HK-2 (cell line): ENCODE data around the gene NDST3.

Source experiments
- DNase-seq: peaks from one replicate; pipeline ENCODE4 v3.0.0-alpha.2; 2018; ENCODE audit not compliant: unreplicated experiment

Gene NDST3

GRCh38 chr4:118081434-118081833 lies 47.1 kb downstream of the NDST3 start:
- DNase-seq: no peak

DNA sequence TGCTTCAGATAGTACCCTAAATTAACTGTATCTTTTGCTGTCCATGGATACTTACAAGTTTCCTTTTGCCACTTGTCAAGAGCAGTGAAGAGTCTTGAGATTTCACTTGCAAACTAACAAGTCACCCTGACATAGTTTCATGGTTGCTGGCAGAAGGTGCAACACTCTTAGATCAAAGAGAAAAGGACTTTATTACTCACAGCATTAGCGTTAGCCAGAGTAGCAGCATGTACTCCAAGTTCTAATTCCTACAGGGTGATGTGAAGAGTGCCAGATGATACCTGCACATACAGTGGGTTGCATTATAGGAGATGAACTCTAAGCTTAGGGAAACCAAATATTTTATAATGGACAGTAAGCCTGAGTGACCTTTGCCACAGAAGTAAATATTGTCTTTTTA lies 47.9 kb downstream of the NDST3 start:
- DNase-seq: no peak

DNA sequence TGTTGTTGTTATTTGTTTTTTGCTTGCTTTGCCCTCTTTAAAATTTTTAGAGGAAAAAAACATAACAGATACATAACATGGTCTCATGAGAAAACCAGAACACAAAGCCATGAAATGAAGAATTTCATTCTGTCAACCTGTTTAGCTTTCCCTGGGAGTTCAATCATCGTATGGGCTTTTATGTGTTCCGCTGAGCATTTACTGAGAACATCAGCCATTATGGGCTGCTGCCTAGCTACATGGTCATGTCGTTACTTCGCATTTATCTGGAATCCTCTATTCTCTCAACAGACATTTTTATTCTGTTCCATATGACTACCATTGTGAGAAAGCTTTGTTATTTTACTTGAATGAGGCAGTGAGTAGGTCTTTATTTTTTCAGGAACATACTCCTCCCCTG lies 51.4 kb downstream of the NDST3 start:
- DNase-seq: no peak

DNA sequence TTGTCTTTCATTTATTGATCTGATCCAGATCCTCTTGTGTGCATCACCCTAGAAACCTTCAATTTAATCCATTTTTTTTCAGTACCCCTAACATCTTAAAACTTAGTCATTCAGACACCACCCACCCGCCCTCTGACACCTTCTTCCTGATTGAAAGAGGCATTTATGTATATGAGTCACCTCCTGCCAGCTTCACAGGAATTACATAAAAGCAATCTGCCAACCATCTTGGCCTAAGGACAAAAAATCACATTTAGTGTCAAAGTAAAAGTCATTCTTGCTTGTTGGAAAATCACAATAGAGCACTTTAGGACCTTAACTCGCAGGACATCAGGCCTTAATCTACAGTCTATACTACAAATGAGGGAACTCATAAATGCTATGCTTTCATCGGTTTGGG lies 52.1 kb downstream of the NDST3 start:
- DNase-seq: peak; percentile 4

DNA sequence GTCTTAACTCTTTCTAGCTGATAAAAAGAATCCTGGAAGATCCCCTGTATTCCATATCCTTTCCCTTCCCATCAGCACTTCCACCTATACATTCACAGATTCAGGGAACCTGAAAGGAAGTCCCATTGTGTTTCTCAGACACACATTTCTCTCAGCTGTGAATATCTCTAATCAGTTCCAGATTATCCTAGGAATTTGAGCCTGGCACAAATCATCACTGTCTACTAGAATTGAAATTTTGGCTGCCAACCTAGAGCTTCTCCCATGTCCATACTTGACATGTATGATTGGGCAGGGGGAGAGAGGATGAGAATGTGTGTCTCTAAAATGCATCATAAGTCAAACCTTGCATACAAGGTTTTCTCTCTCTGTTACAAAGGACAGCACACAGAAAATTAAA lies 53.1 kb downstream of the NDST3 start:
- no peak for DNase-seq

DNA sequence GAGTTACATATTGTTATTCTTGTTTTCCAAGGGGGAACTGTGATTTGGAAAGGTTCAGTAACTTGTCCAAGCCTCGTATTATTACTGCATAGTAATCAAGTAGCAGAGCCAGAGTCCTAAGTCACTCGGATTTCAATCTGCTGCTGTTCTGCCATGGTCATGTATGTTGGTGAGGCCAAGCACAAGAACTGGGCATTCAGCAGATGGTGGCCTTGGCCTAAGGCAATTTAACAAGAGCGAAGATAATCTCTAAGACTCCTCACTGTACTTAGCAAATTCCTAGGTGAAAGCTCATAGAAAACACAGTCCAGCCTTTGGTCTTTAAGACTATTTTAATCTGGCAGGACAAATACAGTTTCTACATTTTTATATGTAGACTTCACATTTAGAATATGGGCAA lies 64.8 kb downstream of the NDST3 start:
- DNase-seq: no peak

- no peak for DNase-seq
Measured at GRCh38 chr4:118102195-118102594, 67.9 kb downstream of the NDST3 start.

DNA sequence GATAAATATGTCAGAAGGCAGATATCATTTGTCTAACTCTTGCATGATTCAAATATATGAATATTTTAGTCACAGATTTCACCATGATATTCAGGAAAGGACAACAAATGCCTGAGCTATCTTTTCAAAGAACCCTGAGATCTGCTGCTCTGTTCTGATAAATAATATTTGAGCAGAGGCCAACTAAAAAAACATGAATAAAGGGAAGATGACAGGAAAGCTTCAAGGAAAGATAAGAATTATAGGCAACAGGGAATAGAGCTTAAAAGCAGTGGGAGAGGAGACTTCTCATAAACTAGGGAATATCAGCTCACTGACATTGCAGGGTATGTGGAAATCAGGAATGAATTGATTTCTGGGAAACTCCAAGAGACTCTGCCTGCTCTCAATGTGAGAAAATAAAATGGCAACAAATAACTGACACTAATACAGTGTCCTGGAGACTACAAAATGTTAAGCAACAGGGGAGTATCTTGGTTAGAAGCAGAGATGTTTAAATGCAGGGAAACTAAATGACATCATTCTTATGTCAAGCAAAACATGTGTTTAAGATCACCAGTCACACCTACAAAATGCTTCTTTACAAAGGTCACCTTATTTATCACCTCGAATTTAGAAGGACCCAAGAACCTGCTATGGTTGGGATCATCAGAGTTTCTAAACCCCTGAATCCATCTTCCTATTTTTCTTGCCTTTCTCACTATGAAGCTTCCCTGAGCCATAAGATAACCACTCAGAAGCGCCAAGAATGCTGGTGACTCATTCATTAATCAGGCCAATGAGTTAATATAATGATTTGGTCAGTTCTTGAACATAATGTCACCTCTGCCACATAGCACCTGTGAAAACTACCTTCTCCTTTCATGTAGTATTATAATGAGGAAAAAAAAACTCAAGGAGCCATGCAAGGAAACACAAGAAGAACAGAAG lies 78.1 kb downstream of the NDST3 start:
- DNase-seq: no peak

DNA sequence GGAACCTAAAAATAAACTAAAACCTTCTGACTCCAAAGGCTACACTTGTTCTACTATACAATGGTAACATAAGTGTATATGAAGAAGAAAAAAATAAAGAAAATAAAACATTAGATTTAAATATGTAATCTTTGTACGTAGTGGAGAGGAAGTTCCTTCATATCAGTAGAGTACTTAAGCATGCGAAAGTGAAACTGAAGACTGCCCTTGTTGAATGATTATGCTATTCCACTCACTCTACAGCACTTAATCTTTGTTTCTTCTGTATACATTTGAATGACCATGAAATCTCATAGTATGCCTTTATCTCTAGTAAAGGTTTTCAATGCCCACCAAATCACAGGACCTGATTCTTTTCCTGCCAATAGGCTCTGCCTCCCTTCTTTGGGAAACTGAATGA lies 78.9 kb downstream of the NDST3 start:
- no peak for DNase-seq

DNA sequence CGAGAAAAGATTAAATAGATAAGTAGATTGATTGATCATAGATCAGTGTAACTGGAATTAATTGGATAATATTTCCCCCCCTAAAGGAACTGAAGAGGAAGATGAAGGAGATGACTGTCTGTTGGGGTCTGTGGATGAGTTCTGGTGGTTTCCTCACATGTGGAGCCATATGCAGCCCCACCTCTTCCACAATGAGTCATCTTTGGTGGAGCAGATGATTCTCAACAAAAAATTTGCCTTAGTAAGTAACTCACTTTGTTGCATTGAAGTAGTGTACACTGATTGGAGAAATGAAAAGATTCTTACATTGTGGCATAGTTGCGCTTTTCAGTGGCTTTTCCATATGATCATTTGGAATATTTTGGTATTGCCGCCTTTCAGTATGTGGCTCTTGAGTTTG lies 80.4 kb downstream of the NDST3 start:
- DNase-seq: no peak

DNA sequence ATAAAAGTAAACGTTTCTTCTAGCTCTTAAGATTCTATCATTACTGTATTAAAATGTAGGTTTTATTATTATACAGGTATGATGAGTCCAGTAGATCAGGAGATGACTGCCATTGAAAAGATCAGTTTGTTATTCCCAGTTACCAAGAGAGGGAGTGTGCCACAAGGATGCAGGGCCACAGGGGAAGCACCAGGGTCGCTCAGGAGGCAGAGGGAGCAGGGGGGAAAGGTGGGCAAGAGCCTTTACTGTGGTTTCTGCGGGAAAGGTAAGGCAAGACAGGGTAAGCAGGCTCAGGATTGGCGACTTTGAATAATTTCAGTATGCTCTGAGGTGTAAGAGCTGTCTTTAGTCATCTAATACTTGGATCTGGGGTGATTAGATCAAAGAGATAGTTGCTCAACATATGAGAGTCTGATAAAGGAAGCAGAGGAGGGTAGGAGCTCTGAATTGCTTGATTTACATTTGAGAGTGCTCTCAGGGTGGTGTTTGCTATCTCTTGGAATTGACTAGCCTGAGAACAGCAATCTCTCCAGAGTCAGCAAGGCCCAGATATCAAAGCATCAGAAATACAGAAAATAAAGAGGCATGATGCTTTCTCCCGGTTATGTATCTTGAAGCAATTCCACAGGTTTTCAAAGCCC lies 86.0 kb downstream of the NDST3 start:
- DNase-seq: no peak

- no peak for DNase-seq
Measured at GRCh38 chr4:118124997-118125396, 90.7 kb downstream of the NDST3 start.

DNA sequence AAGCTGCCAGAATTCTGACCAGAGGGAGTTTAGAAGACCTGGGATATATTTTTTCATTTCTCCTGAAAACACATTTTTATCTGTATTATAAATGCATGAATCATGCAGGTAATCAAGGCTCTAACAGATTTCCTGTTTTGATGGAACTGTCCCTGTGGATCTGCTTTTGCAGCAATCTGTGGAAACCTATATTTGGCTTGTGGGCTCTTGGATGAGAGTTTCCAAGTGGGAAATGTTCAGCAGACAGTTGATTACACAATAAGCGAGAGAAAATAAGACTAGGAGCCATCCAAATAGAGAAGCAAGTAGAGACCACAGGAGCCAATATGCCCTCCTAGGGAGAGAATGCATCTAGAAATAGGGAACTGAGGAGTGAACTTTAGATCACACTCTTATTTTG lies 105.0 kb downstream of the NDST3 start:
- DNase-seq: no peak

DNA sequence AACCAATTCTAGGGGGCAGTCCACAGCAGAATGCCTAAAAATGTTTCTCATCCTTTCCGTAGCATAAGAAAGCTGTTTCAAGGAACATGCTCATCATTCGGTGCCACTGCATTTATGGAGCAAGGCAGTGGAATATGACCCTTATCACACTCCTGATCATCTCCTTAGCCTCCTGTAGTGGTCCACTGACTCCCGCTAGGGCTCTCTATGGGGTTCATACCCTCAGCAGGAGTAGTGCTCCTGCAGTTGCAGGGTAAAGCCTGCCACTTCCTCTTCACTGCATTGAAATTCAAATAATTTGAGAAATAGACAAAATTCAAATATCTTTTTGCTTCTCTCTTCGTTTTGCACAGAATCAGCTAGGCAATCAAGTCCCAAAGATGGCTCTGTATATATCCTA lies 107.0 kb downstream of the NDST3 start:
- DNase-seq: no peak

DNA sequence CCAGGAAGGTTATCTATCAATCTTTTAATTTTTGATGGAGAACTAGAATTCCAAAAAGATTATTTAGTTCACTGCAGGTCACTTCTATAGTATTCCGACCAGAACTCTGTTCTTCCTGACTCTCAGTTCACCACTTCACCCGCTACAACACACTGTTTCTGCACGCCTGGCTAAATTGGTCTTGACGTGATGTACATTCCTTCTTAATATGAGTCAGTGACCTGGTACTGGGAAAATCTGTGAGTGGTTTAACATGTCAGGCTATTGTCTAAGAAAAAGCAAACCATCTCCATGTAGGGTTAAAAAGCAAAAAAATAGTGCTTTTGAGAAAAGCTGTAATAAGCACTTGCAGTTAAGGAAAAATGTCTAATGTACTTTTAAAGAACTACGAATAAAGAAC lies 120.4 kb downstream of the NDST3 start:
- DNase-seq: no peak

DNA sequence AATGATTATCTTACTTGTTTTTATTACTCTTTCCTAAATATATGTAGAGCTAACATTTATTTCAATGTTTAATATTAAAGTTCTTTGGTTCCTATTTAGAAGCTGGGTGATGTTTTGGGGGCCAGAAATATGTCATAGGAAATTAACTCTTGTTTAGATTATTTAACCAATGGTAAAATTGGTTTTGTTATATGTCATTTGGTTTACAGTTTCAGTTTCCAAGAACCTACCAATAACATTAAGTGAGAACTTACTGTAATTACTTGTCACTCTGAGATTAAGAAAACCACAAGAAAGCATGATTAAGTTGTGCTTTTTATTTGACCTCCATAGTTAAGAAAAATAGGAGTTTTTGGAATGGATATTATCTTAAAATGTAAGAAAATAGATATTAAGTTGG lies 121.2 kb downstream of the NDST3 start:
- no peak for DNase-seq

DNA sequence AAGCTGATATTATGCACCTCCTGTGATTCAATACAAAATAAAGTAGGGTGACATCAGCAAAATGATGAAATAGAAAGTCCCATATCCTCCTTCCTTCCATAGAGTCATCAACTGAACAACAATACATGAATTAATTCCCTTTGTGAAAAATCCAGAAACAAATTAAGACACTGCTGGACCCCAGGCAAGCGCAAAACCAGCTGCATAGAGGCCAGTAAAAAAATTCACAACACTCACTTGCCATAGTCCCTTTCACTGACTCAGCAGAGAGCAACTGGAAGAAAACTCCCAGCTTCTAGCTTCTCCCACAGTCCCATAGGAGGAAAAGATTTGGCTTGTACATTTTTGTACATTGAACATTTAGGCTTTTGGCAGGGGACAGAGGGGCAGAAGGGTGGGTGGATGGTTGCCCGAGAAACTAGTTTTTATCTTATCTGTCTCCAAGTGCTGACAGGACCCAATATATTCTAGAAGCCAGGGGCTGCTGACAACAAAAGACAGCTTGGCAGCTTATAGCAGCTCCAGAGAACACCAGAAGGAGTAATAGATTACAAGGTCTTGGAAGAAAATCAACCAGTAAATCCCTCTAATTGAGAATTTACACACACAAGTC lies 124.6 kb downstream of the NDST3 start:
- DNase-seq: no peak

GRCh38 chr4:118167306-118167705 lies 133.0 kb downstream of the NDST3 start:
- DNase-seq: no peak

- DNase-seq: no peak
Measured at GRCh38 chr4:118171381-118171780, 137.1 kb downstream of the NDST3 start.

DNA sequence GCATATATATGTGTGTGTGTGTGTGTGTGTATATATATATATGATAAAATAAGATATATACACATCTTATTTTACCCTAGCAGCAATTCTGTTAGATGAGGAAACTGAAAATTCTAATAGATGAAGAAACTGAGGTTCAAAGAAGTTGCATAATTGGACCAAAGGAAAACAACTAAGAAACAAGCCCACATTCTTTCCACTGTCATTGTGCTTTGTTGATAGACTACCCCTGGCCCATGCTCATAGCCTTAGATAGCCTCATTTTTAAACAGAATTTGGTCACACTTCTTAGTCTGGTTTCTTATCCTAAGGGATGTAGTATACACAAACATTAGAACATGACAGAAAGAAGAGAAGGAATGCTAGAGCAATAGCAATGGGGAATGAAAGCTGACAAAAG lies 138.8 kb downstream of the NDST3 start:
- DNase-seq: no peak

DNA sequence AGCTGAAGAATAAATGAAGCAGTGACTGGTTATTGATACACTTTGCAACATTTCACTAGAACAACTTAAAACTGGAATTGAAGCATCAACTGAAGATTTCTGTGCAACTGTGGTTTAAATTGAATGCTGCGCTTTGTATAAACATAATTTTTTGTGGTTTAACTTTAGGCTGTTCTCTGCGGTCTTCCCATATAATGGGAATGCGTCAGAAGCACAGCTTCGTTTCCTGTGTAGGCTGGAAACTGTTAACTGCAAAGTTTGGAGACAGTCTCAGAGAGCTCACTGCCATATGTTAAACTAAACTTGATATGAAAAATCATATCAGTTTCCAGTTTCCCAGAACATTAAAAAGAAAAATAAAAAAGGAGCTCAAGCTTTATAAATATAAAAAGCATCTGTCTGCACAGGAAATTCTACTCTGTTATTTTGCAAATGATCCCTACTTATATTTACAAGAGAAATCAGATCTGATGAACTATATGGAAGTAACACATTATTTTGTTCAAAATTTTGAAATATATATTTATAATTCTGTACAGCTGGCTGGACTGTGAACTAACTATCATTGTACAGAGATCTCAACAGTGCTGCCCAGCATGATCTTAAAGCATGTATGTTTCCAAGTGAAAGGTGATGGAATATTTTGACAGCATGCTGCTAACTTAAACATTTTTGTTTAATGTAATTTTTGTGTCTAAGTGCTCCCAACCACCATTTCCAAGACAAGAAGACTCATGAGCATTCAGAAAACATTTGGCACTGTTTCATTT lies 139.9 kb downstream of the NDST3 start:
- DNase-seq: no peak

DNA sequence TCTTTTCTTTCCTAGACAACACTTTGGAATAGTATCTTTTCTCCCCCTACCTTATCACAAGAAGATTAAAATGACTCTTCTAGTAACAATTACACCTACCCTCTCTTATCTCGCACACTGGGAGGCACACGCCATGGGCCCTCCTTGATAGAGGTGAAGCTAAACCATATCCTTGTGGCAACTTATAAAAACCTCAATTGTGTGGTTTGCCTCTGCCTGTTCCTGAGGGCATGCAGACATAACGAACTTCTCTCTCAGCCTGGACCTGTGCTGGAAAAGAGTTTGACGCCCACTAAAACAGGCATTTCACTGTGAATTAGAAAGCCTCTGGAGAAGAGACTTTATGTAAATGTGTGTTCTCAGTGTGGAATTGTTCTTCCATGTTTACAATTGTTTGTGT lies 141.2 kb downstream of the NDST3 start:
- no peak for DNase-seq
